Endothelial cell (in vitro differentiated cells): Measurements from ENCODE around the gene CAB39L. TPM values are rescaled to one million over a fixed set of nuclear protein-coding genes. Genes with fewer than 3 reads are reported as not detected.

Experiments used
- DNase-seq: peaks from one replicate; pipeline ENCODE4 v3.0.0; 2021; ENCODE audit warnings: low spot score
- H3K27ac Mint-ChIP-seq: one replicate; pipeline ENCODE4 v1.8.0; 2021; ENCODE audit warnings: mixed read lengths, inconsistent platforms; ENCODE audit not compliant: unreplicated experiment
- H3K27me3 Mint-ChIP-seq: one replicate; pipeline ENCODE4 v1.8.0; 2021; ENCODE audit warnings: mild to moderate bottlenecking, moderate library complexity, mixed read lengths, inconsistent platforms; ENCODE audit not compliant: unreplicated experiment
- H3K36me3 Mint-ChIP-seq: one replicate; pipeline ENCODE4 v1.8.0; 2021; ENCODE audit warnings: mild to moderate bottlenecking, low read depth, mixed read lengths, inconsistent platforms; ENCODE audit not compliant: unreplicated experiment
- H3K4me1 Mint-ChIP-seq: one replicate; pipeline ENCODE4 v1.8.0; 2021; ENCODE audit warnings: mild to moderate bottlenecking, mixed read lengths, inconsistent platforms; ENCODE audit not compliant: unreplicated experiment
- H3K4me3 Mint-ChIP-seq: one replicate; pipeline ENCODE4 v1.8.0; 2021; ENCODE audit warnings: mild to moderate bottlenecking, mixed read lengths, inconsistent platforms; ENCODE audit not compliant: unreplicated experiment
- H3K9me3 Mint-ChIP-seq: one replicate; pipeline ENCODE4 v1.8.0; 2021; ENCODE audit warnings: mixed read lengths, inconsistent platforms; ENCODE audit not compliant: unreplicated experiment
- CTCF ChIP-seq: fragments of 200-600 bp; sonication (generic); IDR thresholded peaks from one replicate; pipeline ENCODE4 v1.5.0; 2021; ENCODE audit warnings: antibody characterized with exemption; ENCODE audit not compliant: unreplicated experiment
- total RNA-seq: library from RNA; stranded (reverse); fragmentation: NEBNext Ultra II Directional; extraction: Animal tissue kit (Norgen Biotek cat#: 25700); gene quantifications from one replicate; pipeline ENCODE4 v1.2.1, GENCODE V29; 2021; ENCODE audit not compliant: unreplicated experiment

CAB39L gene
- total RNA-seq, 1 donor from 2014 or later: 3.9 TPM

GRCh38 chr13:49310251-49310650 lies 133.6 kb downstream of the CAB39L start:
- DNase-seq: no peak
- no peaks in the 10 kb centered on the region for H3K36me3 Mint-ChIP-seq
- H3K4me3 Mint-ChIP-seq: no peak overlapping the region
- TF ChIP-seq CTCF: no peak
- no peak overlapping the region for H3K27ac Mint-ChIP-seq
- peaks cover 6% of the 10 kb centered on the region for H3K4me1 Mint-ChIP-seq
- no peaks in the 10 kb centered on the region for H3K9me3 Mint-ChIP-seq
- no peaks in the 10 kb centered on the region for H3K27me3 Mint-ChIP-seq

- Mint-ChIP-seq H3K4me3 (no peak overlapping the region), H3K27ac (no peak overlapping the region), H3K27me3 (no peaks in the 10 kb centered on the region), H3K4me1 (peaks cover 3% of the 10 kb centered on the region), H3K36me3 (no peaks in the 10 kb centered on the region), H3K9me3 (no peaks in the 10 kb centered on the region)
- no peak for TF ChIP-seq CTCF
- DNase-seq: no peak
Observed at GRCh38 chr13:49308921-49309408, 134.9 kb downstream of the CAB39L start.

DNA sequence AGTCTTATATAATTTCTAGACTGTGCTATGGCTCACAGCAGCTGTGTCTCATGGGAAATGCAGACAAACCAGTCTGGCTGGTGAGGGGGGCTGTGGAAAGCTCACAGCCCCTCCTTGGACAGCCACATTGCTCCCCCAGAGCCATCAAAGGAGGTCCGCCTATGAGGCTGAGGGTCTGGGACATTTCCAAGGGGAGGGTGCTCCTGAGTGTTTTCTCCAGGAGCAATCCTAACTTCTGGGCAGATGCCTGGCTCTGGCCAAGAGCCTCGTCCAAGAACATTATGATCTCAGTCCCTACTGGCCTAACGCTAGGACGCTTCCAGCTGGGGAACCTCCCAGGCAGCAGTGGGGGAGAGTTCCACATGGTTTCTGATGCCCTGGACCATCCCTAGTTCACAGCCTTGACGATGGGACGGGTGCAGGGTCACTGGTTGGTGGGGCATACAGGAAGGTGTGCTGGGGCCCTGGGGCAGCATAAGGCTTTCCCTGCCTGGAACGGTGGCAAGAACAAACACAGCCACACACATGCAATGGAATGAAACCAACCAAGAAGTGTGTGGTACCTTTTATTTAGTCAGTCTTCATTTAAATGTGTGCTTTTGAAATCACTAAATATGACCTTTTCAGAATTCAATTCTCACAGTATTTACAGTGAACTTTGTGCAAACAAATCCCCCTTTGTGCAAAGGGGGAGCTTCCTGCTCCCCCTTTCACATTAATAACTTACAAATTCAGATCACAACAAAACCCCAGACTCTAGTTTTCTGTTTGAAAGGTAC lies 135.6 kb downstream of the CAB39L start:
- no peak for DNase-seq
- no peak overlapping the region for H3K27ac Mint-ChIP-seq
- H3K4me3 Mint-ChIP-seq: no peak overlapping the region
- H3K9me3 Mint-ChIP-seq: no peaks in the 10 kb centered on the region
- peaks cover 2% of the 10 kb centered on the region for H3K27me3 Mint-ChIP-seq
- H3K36me3 Mint-ChIP-seq: no peaks in the 10 kb centered on the region
- TF ChIP-seq CTCF: no peak
- H3K4me1 Mint-ChIP-seq: peaks cover 2% of the 10 kb centered on the region

DNA sequence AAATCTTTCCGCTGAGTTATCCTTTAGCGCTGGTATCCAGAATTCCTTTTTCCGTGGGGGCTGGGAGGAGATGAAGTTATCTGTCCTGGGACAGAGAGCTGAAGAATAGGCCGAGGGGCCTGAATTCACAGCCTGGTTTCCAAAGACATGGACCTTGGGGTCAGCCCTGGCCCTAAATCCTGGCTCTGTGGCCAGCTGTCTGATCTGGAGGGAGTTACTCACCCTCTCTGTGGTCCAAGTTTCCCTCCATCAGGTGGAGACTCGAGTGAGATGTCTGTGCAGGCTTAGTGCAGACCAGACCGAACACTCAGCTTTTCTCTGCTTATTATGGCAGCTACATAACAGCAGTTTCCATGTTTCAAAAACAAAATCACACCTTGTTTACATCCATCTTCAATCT lies 136.5 kb downstream of the CAB39L start:
- no peaks in the 10 kb centered on the region for H3K36me3 Mint-ChIP-seq
- no peak overlapping the region for H3K27ac Mint-ChIP-seq
- DNase-seq: no peak
- no peaks in the 10 kb centered on the region for H3K9me3 Mint-ChIP-seq
- TF ChIP-seq CTCF: no peak
- peaks cover 7% of the 10 kb centered on the region for H3K27me3 Mint-ChIP-seq
- H3K4me3 Mint-ChIP-seq: no peak overlapping the region
- H3K4me1 Mint-ChIP-seq: peaks cover 6% of the 10 kb centered on the region

DNA sequence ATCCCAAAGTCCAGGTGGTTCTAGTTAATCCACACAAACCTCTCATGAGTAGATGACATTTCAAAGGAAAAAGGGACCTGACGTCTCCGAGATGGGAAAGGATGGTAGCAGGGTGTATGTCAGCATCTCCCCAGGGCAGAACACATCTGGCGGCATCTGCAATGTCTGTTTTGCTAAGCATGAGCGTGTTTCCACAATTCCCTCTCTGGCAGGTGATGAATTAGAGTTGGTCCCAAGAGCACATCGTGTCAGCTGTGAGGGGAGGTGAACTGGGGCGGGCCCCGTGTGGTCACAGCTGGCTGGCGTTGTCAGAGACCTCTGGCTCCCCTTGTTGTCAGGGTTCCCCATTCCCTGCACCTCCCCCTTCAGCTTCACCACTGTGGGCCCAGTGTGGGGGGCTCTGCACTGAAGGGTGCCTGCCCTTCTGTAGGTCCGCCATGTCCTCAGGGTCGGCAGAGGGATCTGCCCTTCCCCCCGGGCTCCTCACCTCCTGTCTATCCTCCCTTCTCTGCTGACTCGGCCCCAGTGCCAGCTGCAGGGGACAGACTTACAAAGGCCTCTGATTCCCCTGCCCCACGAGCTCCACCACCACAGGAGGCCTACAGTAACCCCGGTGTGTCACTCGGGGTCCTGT lies 138.0 kb downstream of the CAB39L start:
- H3K27me3 Mint-ChIP-seq: peaks cover 10% of the 10 kb centered on the region
- H3K27ac Mint-ChIP-seq: no peak overlapping the region
- no peak for DNase-seq
- peaks cover 6% of the 10 kb centered on the region for H3K4me1 Mint-ChIP-seq
- TF ChIP-seq CTCF: no peak
- no peak overlapping the region for H3K4me3 Mint-ChIP-seq
- no peaks in the 10 kb centered on the region for H3K36me3 Mint-ChIP-seq
- no peaks in the 10 kb centered on the region for H3K9me3 Mint-ChIP-seq
